ENCODE measurements around the gene DND1.

DNA sequence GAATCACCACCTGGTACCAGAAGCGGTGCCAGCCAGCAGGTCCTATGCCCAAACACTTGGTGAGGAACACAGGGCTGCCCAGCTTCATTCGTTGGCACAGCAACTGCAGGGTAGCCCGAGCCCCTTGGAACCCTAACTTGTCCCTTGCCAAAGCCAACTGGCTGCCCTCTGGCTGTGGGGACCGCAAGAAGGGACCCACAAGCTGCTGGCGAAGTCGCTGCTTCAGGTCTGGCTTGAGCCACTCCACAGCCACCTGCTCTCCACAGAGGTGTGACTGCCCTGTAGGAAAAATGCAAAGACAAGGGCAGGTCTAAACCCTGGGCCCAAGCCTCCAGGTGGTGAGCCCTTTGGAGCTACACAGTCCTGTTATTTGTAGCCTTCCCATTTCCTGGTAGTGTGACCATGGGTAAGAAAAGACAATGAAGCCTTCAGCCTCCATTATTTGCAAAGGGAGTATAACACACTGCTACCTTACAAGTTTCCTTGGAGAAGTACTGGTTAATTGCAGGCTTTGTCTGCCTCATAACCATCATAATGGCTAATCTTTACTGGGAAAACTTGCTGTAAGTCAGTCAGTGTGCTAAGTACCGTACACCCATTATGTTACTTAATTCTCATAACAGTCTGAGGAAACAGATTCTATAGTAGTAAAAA, 1.8 kb downstream of the DND1 start:
- TF ChIP-seq, protein P1, sequence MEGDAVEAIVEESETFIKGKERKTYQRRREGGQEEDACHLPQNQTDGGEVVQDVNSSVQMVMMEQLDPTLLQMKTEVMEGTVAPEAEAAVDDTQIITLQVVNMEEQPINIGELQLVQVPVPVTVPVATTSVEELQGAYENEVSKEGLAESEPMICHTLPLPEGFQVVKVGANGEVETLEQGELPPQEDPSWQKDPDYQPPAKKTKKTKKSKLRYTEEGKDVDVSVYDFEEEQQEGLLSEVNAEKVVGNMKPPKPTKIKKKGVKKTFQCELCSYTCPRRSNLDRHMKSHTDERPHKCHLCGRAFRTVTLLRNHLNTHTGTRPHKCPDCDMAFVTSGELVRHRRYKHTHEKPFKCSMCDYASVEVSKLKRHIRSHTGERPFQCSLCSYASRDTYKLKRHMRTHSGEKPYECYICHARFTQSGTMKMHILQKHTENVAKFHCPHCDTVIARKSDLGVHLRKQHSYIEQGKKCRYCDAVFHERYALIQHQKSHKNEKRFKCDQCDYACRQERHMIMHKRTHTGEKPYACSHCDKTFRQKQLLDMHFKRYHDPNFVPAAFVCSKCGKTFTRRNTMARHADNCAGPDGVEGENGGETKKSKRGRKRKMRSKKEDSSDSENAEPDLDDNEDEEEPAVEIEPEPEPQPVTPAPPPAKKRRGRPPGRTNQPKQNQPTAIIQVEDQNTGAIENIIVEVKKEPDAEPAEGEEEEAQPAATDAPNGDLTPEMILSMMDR (IDR thresholded peaks at IDR 0.05): no peak
- TF ChIP-seq POLR2A (IDR thresholded peaks at IDR 0.05): no peak

All from esophagus squamous epithelium (tissue), 4 donors.